Astrocyte (in vitro differentiated cells and primary cell): Measurements from ENCODE around the gene PEAK1. TPM values are rescaled to one million over a fixed set of nuclear protein-coding genes. Genes with fewer than 3 reads are reported as not detected.

Experiments used
- DNase-seq: peaks from one replicate; pipeline ENCODE4 v3.0.0-alpha.2; 2010; ENCODE audit warnings: low read depth
- FAIRE-seq: peaks from 2 replicates; lab custom pipeline; 2011; peaks lifted over from hg19 to GRCh38; lab: Jason Lieb, UNC
- H2AFZ ChIP-seq: 2 replicates; pipeline ENCODE4 v1.6.0; 2012; ENCODE audit warnings: low read depth, low read length, inconsistent platforms
- H3K27ac ChIP-seq: 2 replicates; pipeline ENCODE4 v1.5.1; 2011; ENCODE audit warnings: low read depth, low read length, inconsistent platforms
- H3K27me3 ChIP-seq: 2 replicates; pipeline ENCODE4 v1.6.0; 2011; ENCODE audit warnings: low read length, inconsistent platforms; ENCODE audit not compliant: insufficient read depth
- H3K36me3 ChIP-seq: 2 replicates; pipeline ENCODE4 v1.5.1; 2011; ENCODE audit warnings: low read length, inconsistent platforms; ENCODE audit not compliant: insufficient read depth
- H3K4me1 ChIP-seq: 2 replicates; pipeline ENCODE4 v1.5.1; 2011; ENCODE audit warnings: low read length, inconsistent platforms; ENCODE audit not compliant: insufficient read depth
- H3K4me2 ChIP-seq: 2 replicates; pipeline ENCODE4 v1.6.0; 2012; ENCODE audit warnings: low read length, inconsistent platforms
- H3K4me3 ChIP-seq: 2 replicates; pipeline ENCODE4 v1.5.1; 2011; ENCODE audit warnings: low read depth, mild to moderate bottlenecking, low read length, inconsistent platforms; ENCODE audit not compliant: insufficient read depth
- H3K79me2 ChIP-seq: 2 replicates; pipeline ENCODE4 v1.6.0; 2012; ENCODE audit warnings: mild to moderate bottlenecking, low read length, inconsistent platforms; ENCODE audit not compliant: insufficient read depth
- H3K9ac ChIP-seq: 2 replicates; pipeline ENCODE4 v1.6.0; 2012; ENCODE audit warnings: mild to moderate bottlenecking, low read length, inconsistent platforms
- H3K9me3 ChIP-seq: 2 replicates; pipeline ENCODE4 v1.5.1; 2012; ENCODE audit warnings: low read depth, mild to moderate bottlenecking, low read length, inconsistent platforms; ENCODE audit not compliant: insufficient read depth
- H4K20me1 ChIP-seq: 2 replicates; pipeline ENCODE4 v1.6.0; 2012; ENCODE audit warnings: low read length, inconsistent platforms; ENCODE audit not compliant: insufficient read depth
- H3K27ac Mint-ChIP-seq: one replicate; pipeline ENCODE4 v1.8.0; 2021; ENCODE audit warnings: mild to moderate bottlenecking, mixed read lengths; ENCODE audit not compliant: unreplicated experiment
- H3K27me3 Mint-ChIP-seq: one replicate; pipeline ENCODE4 v1.8.0; 2021; ENCODE audit warnings: low read depth, mixed read lengths; ENCODE audit not compliant: unreplicated experiment
- H3K36me3 Mint-ChIP-seq: one replicate; pipeline ENCODE4 v1.8.0; 2021; ENCODE audit warnings: low read depth, mixed read lengths; ENCODE audit not compliant: unreplicated experiment
- H3K4me1 Mint-ChIP-seq: one replicate; pipeline ENCODE4 v1.8.0; 2021; ENCODE audit warnings: low read depth, mixed read lengths; ENCODE audit not compliant: unreplicated experiment
- H3K4me3 Mint-ChIP-seq: one replicate; pipeline ENCODE4 v1.8.0; 2021; ENCODE audit warnings: mild to moderate bottlenecking, moderate library complexity, mixed read lengths; ENCODE audit not compliant: unreplicated experiment
- H3K9me3 Mint-ChIP-seq: one replicate; pipeline ENCODE4 v1.8.0; 2021; ENCODE audit warnings: mild to moderate bottlenecking, mixed read lengths; ENCODE audit not compliant: unreplicated experiment
- CTCF ChIP-seq: IDR thresholded peaks from 2 replicates; pipeline ENCODE4 v1.5.1; 2011; ENCODE audit warnings: low read depth, mild to moderate bottlenecking, inconsistent platforms, low read length, moderate library complexity; ENCODE audit not compliant: insufficient read depth
- EZH2 ChIP-seq: IDR thresholded peaks from 2 replicates; pipeline ENCODE4 v1.6.1; 2012; ENCODE audit warnings: mild to moderate bottlenecking, low read length, inconsistent platforms; ENCODE audit not compliant: insufficient read depth
- total RNA-seq: library from RNA; stranded (reverse); gene quantifications from 2 replicates; pipeline ENCODE4 v1.2.1, GENCODE V29; 2021

PEAK1 gene
- total RNA-seq, 1 donor from 2014 or later: 62.3 TPM

- Histone ChIP-seq H2AFZ (no peak overlapping the region), H3K4me1 (peaks cover 21% of the 10 kb centered on the region), H3K79me2 (peaks cover 55% of the 10 kb centered on the region), H3K4me2 (peak overlapping the region; percentile 99), H4K20me1 (peaks cover 49% of the 10 kb centered on the region), H3K9ac (peak overlapping the region; percentile 90), H3K27ac (no peak overlapping the region), H3K4me3 (peak overlapping the region; percentile 82), H3K27me3 (peaks cover 9% of the 10 kb centered on the region), H3K9me3 (no peaks in the 10 kb centered on the region), H3K36me3 (no peaks in the 10 kb centered on the region)
- Mint-ChIP-seq H3K27ac (peak overlapping the region; percentile 29), H3K36me3 (no peaks in the 10 kb centered on the region), H3K4me3 (peak overlapping the region; percentile 92), H3K4me1 (peaks cover 15% of the 10 kb centered on the region), H3K27me3 (peaks cover 3% of the 10 kb centered on the region), H3K9me3 (no peaks in the 10 kb centered on the region)
- TF ChIP-seq EZH2 (no peak), CTCF (no peak)
- DNase-seq: no peak
- FAIRE-seq: no peak
Observed at GRCh38 chr15:77069521-77070121, 350.3 kb downstream of the PEAK1 start.

- no peak overlapping the region for H3K4me3 Mint-ChIP-seq
Observed at GRCh38 chr15:77068633-77069032, 351.3 kb downstream of the PEAK1 start.

More at GRCh38 chr15:77068633-77069032, 351.3 kb downstream of the PEAK1 start:
- peaks cover 23% of the 10 kb centered on the region for H3K4me1 Mint-ChIP-seq
- Histone ChIP-seq H3K27me3 (no peaks in the 10 kb centered on the region), H3K9me3 (no peaks in the 10 kb centered on the region), H4K20me1 (peaks cover 58% of the 10 kb centered on the region), H2AFZ (no peak overlapping the region), H3K4me2 (no peak overlapping the region), H3K27ac (no peak overlapping the region), H3K36me3 (no peaks in the 10 kb centered on the region), H3K9ac (no peak overlapping the region), H3K4me1 (peaks cover 25% of the 10 kb centered on the region), H3K79me2 (peaks cover 62% of the 10 kb centered on the region), H3K4me3 (no peak overlapping the region)
- H3K36me3 Mint-ChIP-seq: no peaks in the 10 kb centered on the region
- DNase-seq (no peak), FAIRE-seq (no peak)
- TF ChIP-seq CTCF: no peak
- no peak for TF ChIP-seq EZH2
- no peaks in the 10 kb centered on the region for H3K9me3 Mint-ChIP-seq
- peaks cover 3% of the 10 kb centered on the region for H3K27me3 Mint-ChIP-seq
- no peak overlapping the region for H3K27ac Mint-ChIP-seq
